Parathyroid adenoma (tissue), 2 donors: ENCODE measurements around the gene GPC3.

ENCODE experiments used
- H2AFZ ChIP-seq: fragments of 300-600 bp; sonication (generic); one replicate; pipeline ENCODE4 v1.7.0; 2017; ENCODE audit warnings: antibody characterized with exemption, mild to moderate bottlenecking
- H3K27ac ChIP-seq: fragments of 300-600 bp; sonication (generic); one replicate; pipeline ENCODE4 v1.7.0; 2017
- H3K27me3 ChIP-seq: fragments of 300-600 bp; sonication (generic); one replicate; pipeline ENCODE4 v1.7.0; 2017; ENCODE audit warnings: low read length; ENCODE audit not compliant: control insufficient read depth, insufficient read depth
- H3K36me3 ChIP-seq: fragments of 300-600 bp; sonication (generic); one replicate; pipeline ENCODE4 v1.7.0; 2017; ENCODE audit warnings: low read length; ENCODE audit not compliant: control insufficient read depth, insufficient read depth
- H3K4me1 ChIP-seq: fragments of 300-600 bp; sonication (generic); one replicate; pipeline ENCODE4 v1.7.0; 2017; ENCODE audit warnings: control low read depth
- H3K4me2 ChIP-seq: fragments of 300-600 bp; sonication (generic); one replicate; pipeline ENCODE4 v1.7.0; 2017; ENCODE audit warnings: low read length
- H3K4me3 ChIP-seq: fragments of 300-600 bp; sonication (generic); one replicate; pipeline ENCODE4 v1.7.0; 2017; ENCODE audit warnings: low read depth, low read length
- H3K79me2 ChIP-seq: fragments of 300-600 bp; sonication (generic); one replicate; pipeline ENCODE4 v1.7.0; 2017; ENCODE audit warnings: control low read depth
- H3K9ac ChIP-seq: fragments of 300-600 bp; sonication (generic); one replicate; pipeline ENCODE4 v1.7.0; 2017; ENCODE audit warnings: mild to moderate bottlenecking
- H3K9me3 ChIP-seq: fragments of 300-600 bp; sonication (generic); one replicate; pipeline ENCODE4 v1.7.0; 2017; ENCODE audit warnings: low read length; ENCODE audit not compliant: control insufficient read depth
- CTCF ChIP-seq: fragments of 300-600 bp; sonication (generic); IDR thresholded peaks from one replicate; pipeline ENCODE4 v1.7.0; 2017; ENCODE audit warnings: antibody characterized with exemption, mild to moderate bottlenecking
- donor health status: primary hyperparathyroidism.

GPC3 gene

DNA sequence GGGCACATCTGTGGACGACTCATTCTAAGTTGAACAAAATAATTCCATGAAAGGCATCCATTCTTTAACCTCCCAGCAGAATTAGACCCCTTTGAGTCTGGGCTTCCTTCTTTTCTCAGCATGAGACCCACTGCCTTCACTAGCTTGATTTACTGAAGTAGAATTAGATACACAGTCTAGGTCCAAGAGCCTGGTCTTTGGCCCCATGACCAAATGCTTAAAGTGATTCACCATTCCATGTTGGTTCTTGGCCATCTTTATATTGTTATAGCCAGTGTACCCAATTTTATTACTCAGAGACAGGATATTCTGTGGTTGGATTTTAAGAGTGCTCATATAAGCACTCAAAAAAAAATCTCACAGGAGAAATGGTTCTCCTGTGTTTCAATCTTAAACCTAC lies 414.8 kb downstream of the GPC3 start:
- Histone ChIP-seq H3K79me2 (no peaks in the 10 kb centered on the region), H3K27me3 (no peaks in the 10 kb centered on the region), H3K9me3 (no peaks in the 10 kb centered on the region), H3K36me3 (no peaks in the 10 kb centered on the region), H3K27ac (no peak overlapping the region), H3K4me1 (no peaks in the 10 kb centered on the region), H3K4me3 (no peak overlapping the region), H3K4me2 (no peak overlapping the region), H2AFZ (no peak overlapping the region), H3K9ac (no peak overlapping the region)
- TF ChIP-seq CTCF, result no peak

DNA sequence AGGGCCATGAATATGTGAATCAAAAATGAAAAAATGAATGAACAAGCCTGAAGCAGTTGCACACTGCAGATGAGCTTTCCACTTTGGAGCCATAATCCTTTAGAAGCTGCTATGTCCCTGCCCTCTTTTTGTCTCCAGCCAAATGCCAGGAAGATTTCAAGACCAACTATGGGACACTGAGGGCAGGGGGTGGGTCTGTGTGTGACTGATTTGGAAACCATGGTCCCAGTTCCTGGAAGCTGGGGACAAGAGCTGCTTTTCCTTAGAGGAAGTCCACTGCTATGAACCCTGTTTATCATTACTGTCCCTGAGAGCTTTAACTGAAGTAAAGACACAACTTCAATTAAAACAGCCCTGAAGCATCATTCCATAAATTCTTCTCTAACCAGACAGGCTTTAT lies 416.2 kb downstream of the GPC3 start:
- TF ChIP-seq CTCF, result no peak
- Histone ChIP-seq H2AFZ (no peak overlapping the region), H3K36me3 (no peaks in the 10 kb centered on the region), H3K4me1 (no peaks in the 10 kb centered on the region), H3K27ac (no peak overlapping the region), H3K4me2 (no peak overlapping the region), H3K9me3 (no peaks in the 10 kb centered on the region), H3K4me3 (no peak overlapping the region), H3K9ac (no peak overlapping the region), H3K27me3 (no peaks in the 10 kb centered on the region), H3K79me2 (no peaks in the 10 kb centered on the region)

GRCh38 chrX:133568109-133568508 lies 417.3 kb downstream of the GPC3 start:
- no peak for TF ChIP-seq CTCF
- Histone ChIP-seq H3K4me2 (no peak overlapping the region), H3K4me3 (no peak overlapping the region), H3K4me1 (no peaks in the 10 kb centered on the region), H3K27ac (no peak overlapping the region), H3K9ac (no peak overlapping the region), H3K79me2 (no peaks in the 10 kb centered on the region), H3K9me3 (no peaks in the 10 kb centered on the region), H3K36me3 (no peaks in the 10 kb centered on the region), H2AFZ (no peak overlapping the region), H3K27me3 (no peaks in the 10 kb centered on the region)

GRCh38 chrX:133566876-133567275 lies 418.5 kb downstream of the GPC3 start:
- TF ChIP-seq CTCF, result no peak
- no peaks in the 10 kb centered on the region for H3K36me3 ChIP-seq
- H3K79me2 ChIP-seq, result no peaks in the 10 kb centered on the region
- no peak overlapping the region for H3K4me3 ChIP-seq
- H3K27me3 ChIP-seq, result no peaks in the 10 kb centered on the region
- H3K27ac ChIP-seq, result no peak overlapping the region
- no peak overlapping the region for H3K9ac ChIP-seq
- H3K9me3 ChIP-seq, result no peaks in the 10 kb centered on the region
- H2AFZ ChIP-seq, result no peak overlapping the region
- no peaks in the 10 kb centered on the region for H3K4me1 ChIP-seq
- no peak overlapping the region for H3K4me2 ChIP-seq

DNA sequence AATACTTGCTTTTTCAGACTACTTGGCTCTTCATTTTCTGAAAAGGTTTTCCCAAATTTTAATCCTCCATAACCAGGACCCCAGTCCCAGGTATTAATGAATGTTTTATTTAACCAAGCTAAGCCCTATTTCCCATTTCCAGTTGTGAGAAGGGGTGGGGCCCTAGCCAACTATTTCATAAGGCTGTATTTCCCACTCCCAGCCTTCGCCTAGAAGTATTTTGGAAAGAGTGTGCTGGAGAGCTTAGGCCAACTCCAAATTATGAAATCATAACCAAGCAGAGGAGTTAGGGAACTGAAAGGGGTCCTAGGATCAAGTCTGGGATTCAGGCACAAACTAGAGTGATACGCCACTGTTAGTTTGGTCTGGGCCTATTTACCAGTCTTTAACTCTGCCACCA lies 421.7 kb downstream of the GPC3 start:
- Histone ChIP-seq H3K79me2 (no peaks in the 10 kb centered on the region), H2AFZ (no peak overlapping the region), H3K27me3 (no peaks in the 10 kb centered on the region), H3K9ac (no peak overlapping the region), H3K4me3 (no peak overlapping the region), H3K9me3 (no peaks in the 10 kb centered on the region), H3K4me2 (no peak overlapping the region), H3K4me1 (no peaks in the 10 kb centered on the region), H3K36me3 (no peaks in the 10 kb centered on the region), H3K27ac (no peak overlapping the region)
- TF ChIP-seq CTCF, result no peak
